Urinary bladder (tissue), 4 donors: ENCODE measurements around the gene RARRES2. TPM values are rescaled to one million over a fixed set of nuclear protein-coding genes. Genes with fewer than 3 reads are reported as not detected.

Experiments
- DNase-seq: peaks from one replicate; pipeline ENCODE4 v3.0.0-alpha.2; 2015; ENCODE audit errors: extremely low spot score
- H3K27ac ChIP-seq: one replicate; pipeline ENCODE4 v1.5.1; 2013; ENCODE audit warnings: low read depth, mild to moderate bottlenecking, moderate library complexity
- H3K36me3 ChIP-seq: one replicate; pipeline ENCODE4 v1.6.1; 2013; ENCODE audit warnings: mild to moderate bottlenecking, moderate library complexity; ENCODE audit not compliant: insufficient read depth
- H3K4me1 ChIP-seq: one replicate; pipeline ENCODE4 v1.6.1; 2013; ENCODE audit warnings: mild to moderate bottlenecking, moderate library complexity; ENCODE audit not compliant: insufficient read depth
- H3K4me3 ChIP-seq: one replicate; pipeline ENCODE4 v1.5.1; 2013; ENCODE audit warnings: low read depth, low read length
- WGBS: extraction: QIAGEN DNeasy Blood & Tissue Kit; methylation state at CpG from one replicate; pipeline ENCODE4 v1.1.7; 2013; 5-methylcytosine and 5-hydroxymethylcytosine counted together
- polyA plus RNA-seq: library from polyadenylated mRNA; stranded (reverse); fragments of 200-250 nt; gene quantifications from one replicate; pipeline ENCODE4 v1.2.3, GENCODE V29; 2013
- total RNA-seq: library from RNA; depleted of rRNA; stranded (reverse); fragments of >200 nt; gene quantifications from one replicate; pipeline ENCODE4 v1.2.3, GENCODE V29; 2014
- donor health status: healthy with polysubstance abuse.
- donor health status: healthy.

Gene RARRES2
- total and polyA plus RNA-seq, 2 donors: 86.2 to 400 TPM

DNA sequence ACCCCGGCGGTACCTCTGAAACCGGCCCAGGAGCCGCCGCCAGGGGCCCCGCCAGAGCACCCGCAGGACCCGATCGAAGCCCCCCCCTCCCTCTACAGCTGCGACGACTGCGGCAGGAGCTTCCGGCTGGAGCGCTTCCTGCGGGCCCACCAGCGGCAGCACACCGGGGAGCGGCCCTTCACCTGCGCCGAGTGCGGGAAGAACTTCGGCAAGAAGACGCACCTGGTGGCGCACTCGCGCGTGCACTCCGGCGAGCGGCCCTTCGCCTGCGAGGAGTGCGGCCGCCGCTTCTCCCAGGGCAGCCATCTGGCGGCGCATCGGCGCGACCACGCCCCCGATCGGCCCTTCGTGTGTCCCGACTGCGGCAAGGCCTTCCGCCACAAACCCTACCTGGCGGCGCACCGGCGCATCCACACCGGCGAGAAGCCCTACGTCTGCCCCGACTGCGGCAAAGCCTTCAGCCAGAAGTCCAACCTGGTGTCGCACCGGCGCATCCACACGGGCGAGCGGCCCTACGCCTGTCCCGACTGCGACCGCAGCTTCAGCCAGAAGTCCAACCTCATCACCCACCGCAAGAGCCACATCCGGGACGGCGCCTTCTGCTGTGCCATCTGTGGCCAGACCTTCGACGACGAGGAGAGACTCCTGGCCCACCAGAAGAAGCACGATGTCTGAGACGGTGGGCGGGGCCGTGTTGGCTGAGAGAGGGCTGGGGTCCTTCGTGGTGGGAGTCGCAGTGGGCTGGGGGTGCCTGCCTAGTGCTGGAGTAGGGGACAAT is 31.0 kb upstream of the RARRES2 start:
- Histone ChIP-seq H3K4me1 (peaks cover 2% of the 10 kb centered on the region), H3K4me3 (no peak overlapping the region), H3K36me3 (no peaks in the 10 kb centered on the region), H3K27ac (peak overlapping the region; percentile 12)
- no peak for DNase-seq
- 83% methylated on average over 79 of the region's 79 CpGs for WGBS

GRCh38 chr7:150371996-150372270 is 30.5 kb upstream of the RARRES2 start:
- WGBS: 92% methylated on average over 30 of the region's 30 CpGs
- H3K36me3 ChIP-seq: no peaks in the 10 kb centered on the region
- H3K27ac ChIP-seq: no peak overlapping the region
- no peak for DNase-seq
- no peak overlapping the region for H3K4me3 ChIP-seq
- peaks cover 2% of the 10 kb centered on the region for H3K4me1 ChIP-seq

DNA sequence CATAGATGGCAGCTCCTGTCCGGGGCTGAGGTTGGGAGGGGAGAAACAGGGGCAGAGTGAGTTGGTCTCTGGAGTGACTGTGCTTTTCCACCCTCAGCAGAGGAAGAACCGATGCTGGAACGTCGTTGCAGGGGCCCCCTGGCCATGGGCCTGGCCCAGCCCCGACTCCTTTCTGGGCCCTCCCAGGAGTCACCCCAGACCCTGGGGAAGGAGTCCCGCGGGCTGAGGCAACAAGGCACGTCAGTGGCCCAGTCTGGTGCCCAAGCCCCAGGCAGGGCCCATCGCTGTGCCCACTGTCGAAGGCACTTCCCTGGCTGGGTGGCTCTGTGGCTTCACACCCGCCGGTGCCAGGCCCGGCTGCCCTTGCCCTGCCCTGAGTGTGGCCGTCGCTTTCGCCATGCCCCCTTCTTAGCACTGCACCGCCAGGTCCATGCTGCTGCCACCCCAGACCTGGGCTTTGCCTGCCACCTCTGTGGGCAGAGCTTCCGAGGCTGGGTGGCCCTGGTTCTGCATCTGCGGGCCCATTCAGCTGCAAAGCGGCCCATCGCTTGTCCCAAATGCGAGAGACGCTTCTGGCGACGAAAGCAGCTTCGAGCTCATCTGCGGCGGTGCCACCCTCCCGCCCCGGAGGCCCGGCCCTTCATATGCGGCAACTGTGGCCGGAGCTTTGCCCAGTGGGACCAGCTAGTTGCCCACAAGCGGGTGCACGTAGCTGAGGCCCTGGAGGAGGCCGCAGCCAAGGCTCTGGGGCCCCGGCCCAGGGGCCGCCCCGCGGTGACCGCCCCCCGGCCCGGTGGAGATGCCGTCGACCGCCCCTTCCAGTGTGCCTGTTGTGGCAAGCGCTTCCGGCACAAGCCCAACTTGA is 29.9 kb upstream of the RARRES2 start:
- H3K27ac ChIP-seq: no peak overlapping the region
- peaks cover 2% of the 10 kb centered on the region for H3K4me1 ChIP-seq
- no peak for DNase-seq
- no peaks in the 10 kb centered on the region for H3K36me3 ChIP-seq
- 84% methylated on average over 48 of the region's 48 CpGs for WGBS
- no peak overlapping the region for H3K4me3 ChIP-seq

DNA sequence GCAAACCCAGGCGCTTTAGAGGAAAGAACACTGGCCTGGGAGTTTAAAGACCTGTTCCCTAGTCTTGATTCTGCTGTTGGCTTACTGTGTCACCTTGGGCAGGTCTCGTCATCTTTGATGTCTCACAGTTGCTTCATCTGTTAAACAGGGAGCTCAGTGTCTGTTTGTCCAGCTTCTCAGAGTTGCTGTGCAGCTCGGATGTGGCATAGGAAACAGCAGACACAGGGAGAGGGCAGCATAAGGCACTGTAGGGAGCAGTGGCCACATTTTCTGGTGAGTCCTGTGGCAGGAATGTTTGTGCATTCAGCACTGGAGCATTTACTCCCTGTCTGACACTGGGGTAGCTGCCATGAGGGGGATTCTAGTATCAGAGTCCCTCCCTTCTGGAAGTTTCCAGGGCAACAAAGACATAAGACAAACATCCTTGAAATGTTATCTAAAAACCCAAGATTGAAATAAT is 29.2 kb upstream of the RARRES2 start:
- no peak for DNase-seq
- Histone ChIP-seq H3K36me3 (no peaks in the 10 kb centered on the region), H3K27ac (no peak overlapping the region), H3K4me1 (peaks cover 2% of the 10 kb centered on the region), H3K4me3 (no peak overlapping the region)
- WGBS: 75% methylated on average over 3 of the region's 3 CpGs

DNA sequence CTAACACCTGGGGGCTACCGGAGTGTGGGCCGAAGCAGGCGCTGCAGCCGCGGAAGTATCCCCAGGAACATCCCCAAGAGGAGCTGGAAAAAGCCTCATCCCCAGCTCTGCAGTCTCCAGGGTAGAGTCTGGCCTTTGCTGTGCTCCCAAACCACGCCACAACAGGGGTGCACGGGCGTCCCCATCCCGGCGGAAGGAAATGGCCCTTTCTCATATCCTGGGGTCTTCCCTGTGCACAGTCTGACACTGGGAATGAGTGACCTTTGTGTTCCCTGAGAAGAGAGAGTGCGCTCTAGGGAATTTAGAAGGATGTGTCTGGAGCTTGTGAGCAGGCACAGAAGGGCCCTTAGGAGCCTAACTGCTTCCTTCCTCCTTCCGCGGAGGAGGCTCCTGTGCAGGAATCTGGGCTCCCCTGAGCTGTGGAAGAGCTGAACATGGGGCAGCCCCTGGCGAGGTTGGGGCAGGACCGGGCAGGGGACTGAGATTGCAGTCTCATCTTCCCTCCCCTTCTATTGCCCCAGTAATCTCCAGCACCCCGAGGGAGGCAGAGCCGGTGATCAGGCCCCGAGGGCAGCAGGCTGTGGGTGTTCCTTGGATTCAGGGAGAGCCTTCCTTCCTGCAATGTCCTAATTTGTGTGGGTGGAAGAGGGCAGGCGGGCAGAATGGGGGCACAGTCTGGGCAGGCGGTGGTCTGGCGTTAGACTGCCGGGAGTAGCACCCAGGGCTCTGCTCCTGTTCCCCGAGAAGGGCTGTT is 28.5 kb upstream of the RARRES2 start:
- DNase-seq: no peak
- Histone ChIP-seq H3K4me3 (peak overlapping the region; percentile 86), H3K4me1 (peaks cover 2% of the 10 kb centered on the region), H3K36me3 (no peaks in the 10 kb centered on the region), H3K27ac (no peak overlapping the region)
- 40% methylated on average over 23 of the region's 23 CpGs for WGBS

- Histone ChIP-seq H3K27ac (peak overlapping the region; percentile 92), H3K4me1 (peaks cover 2% of the 10 kb centered on the region), H3K36me3 (no peaks in the 10 kb centered on the region), H3K4me3 (peak overlapping the region; percentile 86)
- no peak for DNase-seq
- WGBS: under 1% methylated on average over 58 of the region's 58 CpGs
Measured at GRCh38 chr7:150368884-150369747, 27.7 kb upstream of the RARRES2 start.

- H3K4me1 ChIP-seq: peaks cover 2% of the 10 kb centered on the region
- peak within 1 kb of the TSS; percentile 92 for H3K27ac ChIP-seq
- DNase-seq: no peak
- no peaks in the 10 kb centered on the region for H3K36me3 ChIP-seq
- under 1% methylated on average over 85 of the region's 85 CpGs for WGBS
- peak within 1 kb of the TSS; percentile 86 for H3K4me3 ChIP-seq
Measured at GRCh38 chr7:150368096-150368883, 26.9 kb upstream of the RARRES2 start, which contains the start of gene REPIN1. Gene REPIN1 (plus strand): TSS chr7:150368822. CDS start chr7:150369712, 890 bp downstream.

DNA sequence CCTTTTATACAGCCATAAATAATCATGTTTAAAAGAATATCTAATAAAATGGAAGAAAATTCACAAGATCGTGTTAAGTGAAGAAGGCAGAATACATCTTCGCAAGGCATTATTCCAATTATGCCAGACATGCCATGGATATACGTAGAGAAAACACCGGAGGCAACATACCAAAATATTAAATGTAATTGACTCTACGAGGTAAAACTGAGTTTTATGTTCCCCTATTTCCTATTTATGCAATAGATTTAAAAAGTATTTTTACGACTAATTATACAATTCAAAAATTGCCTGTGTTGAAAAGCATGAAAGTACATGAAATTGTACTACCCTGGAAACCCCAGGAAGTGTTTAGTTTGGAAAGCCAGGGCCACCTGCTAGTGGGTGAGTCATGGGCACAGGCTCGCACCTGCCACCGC is 26.3 kb upstream of the RARRES2 start:
- no peaks in the 10 kb centered on the region for H3K36me3 ChIP-seq
- no peak for DNase-seq
- whole genome bisulfite sequencing: 52% methylated on average over 8 of the region's 8 CpGs
- peaks cover 2% of the 10 kb centered on the region for H3K4me1 ChIP-seq
- peak overlapping the region; percentile 86 for H3K4me3 ChIP-seq
- no peak overlapping the region for H3K27ac ChIP-seq

DNA sequence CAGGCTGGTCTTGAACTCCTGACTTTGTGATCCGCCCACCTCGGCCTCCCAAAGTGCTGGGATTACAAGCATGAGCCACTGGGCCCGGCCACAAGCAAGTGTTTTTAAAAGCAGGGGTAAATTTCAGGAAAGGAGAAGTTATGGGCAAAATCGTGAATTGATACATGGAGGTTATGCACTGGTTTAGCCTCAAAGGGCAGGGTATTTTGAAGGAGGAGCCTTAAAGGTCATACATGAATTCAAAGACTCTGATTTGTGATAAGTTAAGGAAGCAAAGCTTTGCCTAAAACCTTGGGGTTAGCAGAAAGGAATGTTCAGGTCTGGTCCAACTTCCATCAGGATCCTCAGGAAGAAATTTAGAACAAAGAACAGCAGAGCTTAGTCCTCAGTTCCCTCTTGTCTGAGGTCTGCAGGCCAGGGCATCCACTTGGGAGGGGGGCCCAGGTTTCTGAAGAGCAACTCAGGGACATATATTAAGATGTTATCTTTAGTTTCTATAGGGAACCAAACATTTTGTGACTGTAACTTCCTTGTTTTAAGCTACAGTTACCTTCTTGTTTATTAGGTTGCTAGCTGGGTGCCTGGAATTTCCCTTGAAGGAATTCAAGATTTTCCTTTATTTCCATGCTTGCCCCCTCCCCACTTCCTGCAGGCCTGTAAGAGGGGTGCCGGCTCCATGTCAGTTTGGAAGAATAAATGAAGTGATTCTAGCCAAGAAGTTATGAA is 24.4 kb upstream of the RARRES2 start:
- Histone ChIP-seq H3K4me3 (no peak overlapping the region), H3K27ac (no peak overlapping the region), H3K4me1 (no peaks in the 10 kb centered on the region), H3K36me3 (no peaks in the 10 kb centered on the region)
- no peak for DNase-seq
- 84% methylated on average over 5 of the region's 5 CpGs for WGBS

DNA sequence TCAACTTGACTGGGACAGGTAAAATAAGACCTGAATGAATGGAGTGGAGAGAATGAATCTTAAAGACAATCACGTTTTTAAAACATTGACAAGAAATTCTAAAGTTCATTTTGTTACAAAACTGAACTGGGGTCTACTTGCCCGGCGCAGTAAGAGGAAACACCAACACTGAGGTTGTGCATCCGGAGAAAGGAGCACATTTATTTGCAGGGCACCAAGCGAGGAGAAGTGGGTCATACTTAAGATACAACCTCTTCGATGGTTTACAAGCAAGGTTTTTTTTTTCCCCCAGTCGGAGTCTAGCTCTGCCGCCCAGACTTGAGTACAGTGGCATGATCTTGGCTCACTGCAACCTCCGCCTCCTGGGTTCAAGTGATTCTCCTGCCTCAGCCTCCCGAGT is 23.8 kb upstream of the RARRES2 start:
- Histone ChIP-seq H3K4me1 (no peaks in the 10 kb centered on the region), H3K4me3 (no peak overlapping the region), H3K36me3 (no peaks in the 10 kb centered on the region), H3K27ac (no peak overlapping the region)
- 92% methylated on average over 10 of the region's 10 CpGs for WGBS
- no peak for DNase-seq

- DNase-seq: no peak
- Histone ChIP-seq H3K27ac (no peak overlapping the region), H3K4me3 (no peak overlapping the region), H3K4me1 (no peaks in the 10 kb centered on the region), H3K36me3 (no peaks in the 10 kb centered on the region)
- 80% methylated on average over 5 of the region's 5 CpGs for WGBS
Measured at GRCh38 chr7:150363872-150364271, 22.4 kb upstream of the RARRES2 start.

GRCh38 chr7:150363370-150363769 is 21.9 kb upstream of the RARRES2 start:
- H3K27ac ChIP-seq: no peak overlapping the region
- H3K36me3 ChIP-seq: no peaks in the 10 kb centered on the region
- no peaks in the 10 kb centered on the region for H3K4me1 ChIP-seq
- WGBS: 83% methylated on average over 4 of the region's 4 CpGs
- DNase-seq: no peak
- no peak overlapping the region for H3K4me3 ChIP-seq
